ENCODE results near the gene ITPRID2. TPM values are rescaled to one million over a fixed set of nuclear protein-coding genes. Genes with fewer than 3 reads are reported as not detected.
A peak's percentile ranks its signal among the peaks of the same experiment; 100 is the strongest.

ITPRID2 gene
- total RNA-seq, 2 donors from 2014 or later, result 141 to 323 TPM

DNA sequence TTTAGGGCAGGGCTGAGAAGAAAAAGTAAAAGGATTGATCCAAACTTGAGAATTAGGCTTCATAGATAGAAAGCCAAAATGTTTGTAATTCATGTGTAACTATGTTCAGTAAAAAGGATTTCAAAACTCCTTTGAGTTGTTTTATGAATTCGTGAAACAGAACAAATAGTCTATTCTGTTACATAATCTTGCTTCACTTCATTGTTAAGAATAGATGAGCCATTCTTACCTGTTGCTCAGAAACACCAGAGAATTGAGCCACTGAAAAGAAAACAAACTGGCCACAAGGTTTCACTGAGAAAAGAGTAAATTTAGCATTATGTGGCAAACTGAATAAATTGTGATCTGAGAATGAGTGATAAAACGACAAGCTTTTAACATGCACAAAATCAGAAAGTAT lies 4.5 kb upstream of the ITPRID2 start:
- intact Hi-C loops (cut with DNase I), result no loop called here
- H3K27ac ChIP-seq, result no peak overlapping the region
- H3K36me3 ChIP-seq, result no peaks in the 10 kb centered on the region
- TF ChIP-seq, protein P1, sequence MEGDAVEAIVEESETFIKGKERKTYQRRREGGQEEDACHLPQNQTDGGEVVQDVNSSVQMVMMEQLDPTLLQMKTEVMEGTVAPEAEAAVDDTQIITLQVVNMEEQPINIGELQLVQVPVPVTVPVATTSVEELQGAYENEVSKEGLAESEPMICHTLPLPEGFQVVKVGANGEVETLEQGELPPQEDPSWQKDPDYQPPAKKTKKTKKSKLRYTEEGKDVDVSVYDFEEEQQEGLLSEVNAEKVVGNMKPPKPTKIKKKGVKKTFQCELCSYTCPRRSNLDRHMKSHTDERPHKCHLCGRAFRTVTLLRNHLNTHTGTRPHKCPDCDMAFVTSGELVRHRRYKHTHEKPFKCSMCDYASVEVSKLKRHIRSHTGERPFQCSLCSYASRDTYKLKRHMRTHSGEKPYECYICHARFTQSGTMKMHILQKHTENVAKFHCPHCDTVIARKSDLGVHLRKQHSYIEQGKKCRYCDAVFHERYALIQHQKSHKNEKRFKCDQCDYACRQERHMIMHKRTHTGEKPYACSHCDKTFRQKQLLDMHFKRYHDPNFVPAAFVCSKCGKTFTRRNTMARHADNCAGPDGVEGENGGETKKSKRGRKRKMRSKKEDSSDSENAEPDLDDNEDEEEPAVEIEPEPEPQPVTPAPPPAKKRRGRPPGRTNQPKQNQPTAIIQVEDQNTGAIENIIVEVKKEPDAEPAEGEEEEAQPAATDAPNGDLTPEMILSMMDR (IDR thresholded peaks at IDR 0.05), result no peak
- H3K4me3 ChIP-seq, result no peak overlapping the region
- no peaks in the 10 kb centered on the region for H3K27me3 ChIP-seq
- no peaks in the 10 kb centered on the region for H3K4me1 ChIP-seq
- no peaks in the 10 kb centered on the region for H3K9me3 ChIP-seq
- DNase-seq, result no peak
- no peak overlapping the region for H3K9ac ChIP-seq (ENCODE audit: low read depth in 2 of 2, low read length in 2 of 2)

GRCh38 chr2:181889776-181890175 lies 1.8 kb upstream of the ITPRID2 start:
- no peak for DNase-seq
- H3K27me3 ChIP-seq, result no peaks in the 10 kb centered on the region
- TF ChIP-seq, protein P1 (IDR thresholded peaks at IDR 0.05), result no peak
- intact Hi-C loops (cut with DNase I), result no loop called here
- no peaks in the 10 kb centered on the region for H3K4me1 ChIP-seq
- H3K9ac ChIP-seq (ENCODE audit: low read depth in 2 of 2, low read length in 2 of 2), result no peak overlapping the region
- no peak overlapping the region for H3K27ac ChIP-seq
- no peaks in the 10 kb centered on the region for H3K9me3 ChIP-seq
- H3K36me3 ChIP-seq, result no peaks in the 10 kb centered on the region
- H3K4me3 ChIP-seq, result no peak overlapping the region

- Histone ChIP-seq H3K27me3 (no peaks in the 10 kb centered on the region), H3K9ac (ENCODE audit: low read depth in 2 of 2, low read length in 2 of 2) (no peak overlapping the region), H3K9me3 (no peaks in the 10 kb centered on the region), H3K4me1 (no peaks in the 10 kb centered on the region), H3K4me3 (no peak overlapping the region), H3K36me3 (no peaks in the 10 kb centered on the region), H3K27ac (peak overlapping the region; percentile 45)
- DNase-seq, result no peak
- TF ChIP-seq, protein P1 (IDR thresholded peaks at IDR 0.05), result no peak
- intact Hi-C loops (cut with DNase I), result no loop called here
These were observed 1.3 kb upstream of the ITPRID2 start for GRCh38 chr2:181890271-181890670.

DNA sequence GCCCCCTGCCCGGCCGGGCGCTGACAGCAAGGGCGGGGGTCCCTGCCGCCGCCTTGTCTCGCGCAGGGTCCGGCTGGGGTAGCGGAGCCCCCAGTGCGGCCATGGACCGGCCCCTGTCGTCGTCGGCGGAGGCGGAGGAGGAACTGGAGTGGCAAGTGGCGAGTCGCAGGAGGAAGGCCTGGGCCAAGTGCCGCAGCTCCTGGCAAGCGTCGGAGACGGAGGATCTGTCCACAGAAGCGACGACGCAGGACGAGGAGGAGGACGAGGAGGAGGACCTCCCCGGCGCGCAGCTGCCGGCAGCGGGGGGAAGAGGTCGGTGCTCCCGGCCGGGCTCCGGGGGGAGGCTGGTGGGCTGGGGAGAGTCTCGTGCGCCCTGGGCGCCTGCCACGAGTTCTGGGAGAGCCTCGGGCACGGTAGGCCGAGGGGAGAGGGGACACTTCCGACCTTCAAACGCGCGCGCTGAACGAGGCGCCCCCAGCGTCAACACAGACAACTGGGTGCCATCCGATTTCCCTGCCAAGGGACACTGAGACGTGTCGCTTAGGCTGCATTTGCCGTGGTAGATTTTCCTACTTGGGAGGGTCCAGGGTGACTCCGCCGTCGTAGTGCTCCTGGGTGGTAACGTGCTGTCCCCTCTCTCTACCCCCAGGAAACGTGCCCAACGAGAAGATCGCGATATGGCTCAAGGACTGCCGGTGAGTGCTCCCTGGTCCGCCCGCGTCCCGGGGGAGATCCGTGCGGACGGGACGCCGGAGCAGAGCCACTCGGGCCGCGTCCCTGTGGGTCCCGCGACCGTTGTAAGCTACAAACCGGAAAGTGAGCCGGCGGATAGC lies 652 bp downstream of the ITPRID2 start:
- Histone ChIP-seq H3K4me1 (no peaks in the 10 kb centered on the region), H3K9me3 (no peaks in the 10 kb centered on the region), H3K9ac (ENCODE audit: low read depth in 2 of 2, low read length in 2 of 2) (peak overlapping the region; percentile 97 to 99), H3K36me3 (no peaks in the 10 kb centered on the region), H3K4me3 (peak overlapping the region; percentile 69), H3K27me3 (no peaks in the 10 kb centered on the region), H3K27ac (peak overlapping the region; percentile 98)
- TF ChIP-seq, protein P1 (IDR thresholded peaks at IDR 0.05), result no peak
- intact Hi-C loops (cut with DNase I), result no loop called here
- DNase-seq, result peak; percentile 70

DNA sequence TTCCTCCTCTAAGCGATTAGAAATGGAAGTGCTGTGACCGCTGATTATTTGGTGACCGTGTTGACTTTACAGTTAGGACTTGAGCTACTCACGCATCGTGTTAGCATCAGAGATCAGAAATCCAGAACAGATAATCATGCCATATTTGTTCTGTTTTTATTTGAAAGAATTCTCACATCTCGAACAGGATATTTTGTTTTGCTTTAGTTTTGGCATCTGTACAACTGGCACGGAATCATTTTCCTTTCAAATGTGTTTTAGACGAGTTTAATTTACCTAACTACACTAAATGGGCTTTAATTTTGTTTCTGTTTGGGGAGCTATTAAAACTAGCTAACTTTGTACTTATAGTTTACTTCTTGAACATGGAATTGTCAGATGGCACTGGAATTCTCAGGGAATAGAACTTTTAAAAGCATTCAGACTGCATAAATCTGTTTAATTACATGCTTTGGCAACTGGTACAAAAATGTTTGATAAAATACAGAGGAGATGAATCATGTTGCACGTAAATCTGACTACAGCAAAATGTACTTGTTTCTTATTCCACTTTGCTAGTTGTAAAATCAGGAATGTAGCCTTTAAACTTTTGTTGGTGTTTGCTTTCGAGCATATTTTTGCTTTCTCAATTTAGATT lies 1.4 kb downstream of the ITPRID2 start:
- H3K27me3 ChIP-seq, result no peaks in the 10 kb centered on the region
- no peaks in the 10 kb centered on the region for H3K36me3 ChIP-seq
- no peaks in the 10 kb centered on the region for H3K4me1 ChIP-seq
- no peak for DNase-seq
- no peaks in the 10 kb centered on the region for H3K9me3 ChIP-seq
- TF ChIP-seq, protein P1 (IDR thresholded peaks at IDR 0.05), result no peak
- intact Hi-C loops (cut with DNase I), result no loop called here
- peak overlapping the region; percentile 69 for H3K4me3 ChIP-seq
- H3K27ac ChIP-seq, result peak overlapping the region; percentile 98
- peak overlapping the region; percentile 97 to 99 for H3K9ac ChIP-seq (ENCODE audit: low read depth in 2 of 2, low read length in 2 of 2)
